Mesenteric fat pad (tissue), 1 donor: ENCODE results near the gene USB1. TPM values are rescaled to one million over a fixed set of nuclear protein-coding genes. Genes with fewer than 3 reads are reported as not detected.
"Not testable (repeated sequence)": the region's sequence is repeated elsewhere in the genome, so short reads cannot be mapped to it uniquely, and the experiment has no call there.

ENCODE experiments used
- DNase-seq: peaks from one replicate; pipeline ENCODE4 v3.0.0-alpha.2; 2020; ENCODE audit warnings: low spot score
- total RNA-seq: library from RNA; stranded (reverse); fragmentation: NEBNext Ultra II Directional; extraction: Animal tissue kit (Norgen Biotek cat#: 25700); gene quantifications from one replicate; pipeline ENCODE4 v1.2.1, GENCODE V29; 2021
- donor health status: DM: yes; HTN: yes; CAD: no.

The USB1 gene
- total RNA-seq, 1 donor from 2014 or later, result 40.8 TPM

- DNase-seq, result no peak
Measured at GRCh38 chr16:57994361-57994760, 6.8 kb upstream of the USB1 start.

DNA sequence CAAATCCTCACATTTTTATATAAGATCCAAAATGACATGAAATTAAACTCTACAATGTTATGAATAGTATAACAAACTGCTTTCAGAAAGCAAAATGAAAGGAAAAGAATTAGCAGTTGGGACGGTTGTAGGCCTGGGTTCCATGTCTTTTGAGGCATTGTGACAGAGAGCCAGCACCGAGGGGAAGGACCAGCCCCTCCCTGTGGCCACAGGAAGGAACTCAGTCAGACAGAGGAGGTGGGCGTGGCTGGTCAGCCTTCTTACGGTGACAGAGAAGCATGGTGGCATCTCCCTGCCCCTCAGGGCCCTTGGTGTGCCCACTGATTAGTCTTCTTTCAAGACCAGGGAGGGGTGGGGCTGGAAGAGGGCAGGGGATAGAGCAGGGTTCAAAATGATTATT is 6.4 kb upstream of the USB1 start:
- DNase-seq, result no peak

DNA sequence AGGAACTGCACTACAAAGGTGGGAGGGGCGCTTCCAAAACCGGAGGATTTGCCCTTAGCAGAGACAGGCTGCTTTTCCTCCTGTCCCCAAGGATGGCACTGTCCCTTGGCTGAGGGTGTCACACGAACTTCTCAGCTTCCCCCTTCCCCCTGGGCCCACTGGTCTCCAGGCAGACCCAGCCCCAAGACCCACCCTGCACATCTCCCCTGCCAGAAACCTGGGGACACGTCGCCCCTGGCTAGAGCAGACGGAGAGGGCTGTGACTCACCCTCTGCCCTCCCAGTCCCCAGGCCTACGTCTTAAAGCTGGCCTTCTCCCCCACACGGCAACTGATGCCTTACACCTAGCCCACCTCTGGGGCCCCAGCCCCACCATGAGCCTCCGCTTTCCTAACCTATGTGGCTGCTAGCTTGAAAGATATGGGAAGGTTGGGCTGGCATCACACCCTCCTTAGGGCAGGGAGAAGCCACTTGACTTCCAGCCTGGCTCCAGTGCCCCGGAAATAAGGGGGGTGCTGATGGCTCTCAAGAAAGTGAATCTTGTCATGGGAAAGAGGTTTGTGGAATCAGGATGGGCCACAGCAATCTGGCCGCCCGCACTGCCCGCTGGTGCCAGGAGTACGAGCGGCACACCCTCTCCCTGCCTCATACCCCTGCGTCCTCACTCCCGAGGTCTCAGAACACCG is 5.3 kb upstream of the USB1 start:
- no peak for DNase-seq

DNA sequence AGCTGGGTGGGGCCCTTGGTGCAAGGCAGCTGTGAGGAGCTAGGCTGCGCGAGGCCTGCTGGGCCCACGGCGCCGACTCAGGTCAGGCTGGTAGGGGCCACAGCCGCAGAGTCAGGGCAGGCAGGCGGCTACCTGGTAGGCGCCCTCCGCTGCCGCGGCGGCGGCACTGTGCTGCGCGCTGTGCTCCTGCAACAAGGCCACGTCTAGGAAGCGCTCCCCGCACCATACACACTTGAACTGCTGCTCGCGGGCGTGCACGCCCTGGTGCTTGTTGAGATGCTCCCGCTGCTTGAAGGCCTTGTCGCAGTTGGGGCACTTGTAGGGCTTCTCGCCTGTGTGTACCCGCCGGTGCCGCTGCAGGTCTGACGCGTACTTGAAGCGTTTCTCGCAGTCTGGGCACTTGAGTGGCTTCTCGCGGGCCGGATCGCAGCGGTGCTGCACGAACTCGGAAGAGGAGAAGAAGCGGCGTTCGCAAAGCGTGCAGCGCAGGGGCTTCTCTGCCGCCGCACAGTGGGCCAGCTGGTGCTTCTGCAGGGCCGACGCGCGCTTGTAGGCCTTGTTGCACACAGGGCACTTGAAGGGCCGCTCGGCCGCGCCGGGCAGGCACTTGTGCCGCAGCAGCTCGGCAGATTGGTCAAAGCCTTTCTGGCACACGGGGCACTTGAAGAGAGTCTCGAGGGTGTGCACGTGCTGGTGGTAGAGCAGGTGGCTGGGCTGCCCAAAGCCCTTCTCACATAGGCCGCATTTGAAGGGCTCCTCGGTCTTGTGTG is 4.6 kb upstream of the USB1 start:
- DNase-seq, result no peak

DNA sequence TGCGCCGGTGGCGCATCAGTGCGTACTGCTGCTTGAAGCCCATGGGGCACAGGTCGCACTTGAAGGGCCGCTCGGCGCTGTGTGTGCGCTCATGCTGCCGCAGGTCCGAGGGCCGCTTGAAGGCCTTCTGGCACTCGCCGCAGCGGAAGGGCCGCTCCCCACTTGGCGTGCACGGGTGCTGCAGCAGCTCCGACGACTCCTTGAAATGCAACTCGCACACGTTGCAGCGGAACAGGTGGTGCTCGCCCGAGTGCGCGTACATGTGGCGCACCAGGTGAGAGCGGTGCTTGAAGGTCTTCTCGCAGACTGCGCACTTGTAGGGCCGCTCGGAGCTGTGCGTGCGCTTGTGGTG is 4.1 kb upstream of the USB1 start:
- no peak for DNase-seq

- DNase-seq, result no peak
Measured at GRCh38 chr16:57997528-57998265, 3.5 kb upstream of the USB1 start.

DNA sequence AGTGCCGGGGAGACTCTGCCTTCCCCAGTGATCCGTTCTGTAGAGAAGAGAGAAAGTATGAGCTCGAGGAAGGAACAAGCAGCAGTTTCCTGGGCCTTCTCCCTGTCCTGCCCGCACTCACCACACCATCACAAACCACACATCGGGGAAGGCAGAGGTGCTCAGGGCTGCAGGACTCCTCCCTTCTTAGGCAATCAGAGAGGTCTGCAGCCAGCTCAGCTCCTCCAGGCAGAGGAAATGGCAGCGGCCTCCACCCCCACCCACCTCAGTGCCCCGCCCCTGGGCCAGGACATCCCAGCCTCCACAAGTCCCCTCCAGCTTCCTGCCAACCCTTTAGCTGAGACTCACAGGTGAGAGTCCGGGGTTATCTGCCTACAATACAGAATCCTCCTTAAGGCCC is 2.7 kb upstream of the USB1 start:
- no peak for DNase-seq

DNA sequence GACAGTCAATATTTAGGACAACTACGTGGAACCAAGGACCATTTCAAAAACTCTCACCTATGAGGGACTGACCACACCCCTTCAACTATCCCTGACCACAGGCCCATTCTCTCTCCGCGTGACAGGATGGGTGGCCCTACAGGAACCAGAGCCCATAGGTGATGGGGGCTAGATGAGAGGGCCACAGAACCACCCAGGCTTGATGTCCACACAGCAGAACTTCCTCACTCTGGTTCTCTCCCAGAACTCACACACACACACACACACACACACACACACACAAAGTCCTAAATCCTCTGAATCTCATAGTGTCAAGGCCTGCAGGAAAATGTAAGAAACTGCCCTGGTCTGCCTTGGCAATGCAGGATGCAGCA is 2.2 kb upstream of the USB1 start:
- DNase-seq, result no peak

- DNase-seq, result no peak
Measured at GRCh38 chr16:57999366-57999970, 1.7 kb upstream of the USB1 start.

DNA sequence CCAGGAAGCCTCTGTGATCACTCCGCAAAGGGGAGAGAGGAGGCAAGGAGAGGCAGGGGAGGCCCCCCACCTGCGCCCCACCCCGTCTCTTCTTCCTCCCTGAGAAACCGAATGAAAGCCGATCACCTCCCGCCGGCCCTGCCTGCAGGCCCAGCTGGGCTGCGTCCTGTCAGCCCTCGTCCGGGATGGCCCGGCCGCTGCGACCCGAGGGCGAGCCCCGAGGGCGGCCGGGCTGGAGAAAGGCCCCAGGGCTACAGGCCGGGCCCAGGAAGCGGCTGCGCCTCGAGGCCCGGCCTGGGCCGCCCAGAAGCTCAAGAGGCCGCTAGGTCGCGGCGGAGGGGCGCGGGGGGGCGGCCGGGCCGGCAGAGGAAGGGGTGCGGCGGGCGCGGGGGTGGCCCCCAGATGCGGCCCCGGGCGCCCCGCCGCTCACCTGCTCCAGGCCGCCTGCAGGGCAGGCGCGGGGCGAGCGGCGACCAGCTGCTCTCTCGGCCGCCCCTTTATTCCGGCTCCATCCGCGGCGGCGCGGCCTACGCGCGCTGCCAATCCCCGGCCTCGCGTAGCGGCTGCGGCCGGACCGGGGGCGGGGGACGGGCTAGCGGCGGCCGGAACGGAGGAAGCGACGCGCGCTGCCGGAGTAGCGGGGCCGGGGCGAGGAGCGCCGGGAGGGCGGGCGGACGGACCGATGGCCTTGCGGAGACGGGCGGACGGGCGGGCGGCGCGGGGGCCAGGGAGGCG is 1.1 kb upstream of the USB1 start, which contains the start of gene ZNF319:
TSS of gene ZNF319 (minus strand) at position 702 of the 735 bp plus-strand sequence. CDS start 2,407 bp downstream, outside the sequence.
- no peak for DNase-seq

DNA sequence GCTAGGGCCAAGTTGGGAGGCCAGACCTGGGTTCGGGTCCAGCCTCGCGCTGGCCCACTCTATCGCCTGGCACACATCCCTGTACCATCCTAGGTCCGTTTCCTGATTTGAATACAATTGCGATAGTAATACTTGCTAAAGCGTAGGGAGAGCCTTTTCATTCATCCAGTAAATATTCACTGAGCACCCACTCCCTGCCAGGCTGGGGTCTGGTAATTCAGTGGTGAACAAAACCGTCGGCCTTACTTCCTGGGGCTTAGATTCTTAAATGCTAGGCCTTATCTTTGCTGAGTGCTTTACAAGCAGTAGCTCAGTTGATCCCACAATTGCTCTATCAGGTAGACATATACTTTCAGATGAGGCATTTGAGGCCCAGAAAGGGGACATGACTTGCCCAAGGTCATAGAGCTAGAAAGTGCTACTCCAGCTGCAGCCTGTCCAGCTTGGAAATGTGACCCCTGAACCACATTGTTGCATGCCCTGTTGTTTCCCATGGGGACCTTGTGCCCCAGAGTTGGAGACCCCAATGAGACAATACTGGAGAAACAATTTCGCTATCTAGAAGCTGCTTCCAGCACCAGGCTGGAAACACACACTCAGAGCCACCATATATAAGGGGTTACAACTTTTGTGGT is 691 bp downstream of the USB1 start:
- DNase-seq, result no peak

DNA sequence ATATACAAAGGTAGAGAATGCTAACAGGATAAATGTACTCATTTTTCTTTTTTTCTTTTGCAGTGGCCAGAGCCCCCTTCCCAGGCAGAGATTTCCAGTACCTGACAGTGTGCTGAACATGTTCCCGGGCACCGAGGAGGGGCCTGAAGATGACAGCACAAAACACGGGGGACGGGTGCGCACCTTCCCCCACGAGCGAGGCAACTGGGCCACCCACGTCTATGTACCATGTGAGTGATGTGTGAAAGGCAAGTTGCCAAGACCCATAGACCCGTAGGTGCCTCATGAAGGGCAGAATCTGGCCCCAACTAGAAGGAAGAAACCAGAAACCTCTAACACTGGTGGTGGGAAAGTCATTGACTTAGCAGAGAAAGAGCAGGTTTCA is 1.2 kb downstream of the USB1 start:
- DNase-seq, result no peak

- DNase-seq, result no peak
Measured at GRCh38 chr16:58002936-58003335, 1.7 kb downstream of the USB1 start.

GRCh38 chr16:58004736-58005135 is 3.5 kb downstream of the USB1 start:
- DNase-seq, result not testable (repeated sequence)

GRCh38 chr16:58009856-58010416 is 8.7 kb downstream of the USB1 start:
- DNase-seq, result no peak

- no peak for DNase-seq
Measured at GRCh38 chr16:58010886-58011285, 9.7 kb downstream of the USB1 start.

- DNase-seq, result no peak
Measured at GRCh38 chr16:58011652-58012051, 10.4 kb downstream of the USB1 start.

DNA sequence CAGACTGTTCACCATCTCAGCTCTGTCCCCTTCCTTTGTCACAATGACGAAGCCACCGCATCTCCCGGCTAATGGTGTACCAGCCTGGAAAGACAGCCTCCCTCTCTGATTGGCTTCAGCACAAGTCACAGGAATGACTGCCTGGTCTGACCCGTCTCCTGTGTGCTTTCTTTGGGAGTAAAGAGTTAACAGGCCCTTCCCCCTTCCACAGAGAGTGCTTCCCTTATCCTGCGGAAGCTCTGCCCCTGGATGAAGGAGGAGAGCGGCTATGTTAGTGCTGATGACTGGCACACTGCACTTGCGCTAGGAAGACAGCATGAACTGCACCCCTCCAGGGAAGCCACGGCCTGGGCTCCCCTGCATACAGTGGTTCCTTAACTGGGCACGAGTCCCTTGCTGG is 11.3 kb downstream of the USB1 start:
- no peak for DNase-seq

GRCh38 chr16:58013201-58013956 is 12.2 kb downstream of the USB1 start:
- DNase-seq, result no peak
